Measurements from ENCODE around the gene NAP1L4.

NAP1L4 gene

GRCh38 chr11:2949920-2950319 lies 42.2 kb downstream of the NAP1L4 start:
- Histone ChIP-seq H3K9me2 (replicated peaks; ENCODE audit: insufficient read depth, low read length) (no peaks in the 10 kb centered on the region), H4K20me1 (ENCODE audit: insufficient read depth, low read length) (no peaks in the 10 kb centered on the region), H2AFZ (ENCODE audit: low read length) (no peak overlapping the region), H3F3A (ENCODE audit: insufficient read depth, low read length) (no peaks in the 10 kb centered on the region), H3K27me3 (replicated peaks; ENCODE audit: insufficient read depth, low read length) (no peaks in the 10 kb centered on the region), H3K9ac (ENCODE audit: low read length) (no peak overlapping the region), H3K4me1 (ENCODE audit: low read length) (no peaks in the 10 kb centered on the region), H3K4me2 (ENCODE audit: low read depth, low read length) (no peak overlapping the region), H3K36me3 (replicated peaks; ENCODE audit: insufficient read depth, low read length) (peaks cover 47% of the 10 kb centered on the region), H3K9me3 (replicated peaks; ENCODE audit: insufficient read depth, low read length) (no peaks in the 10 kb centered on the region), H3K27ac (ENCODE audit: low read length) (no peak overlapping the region), H3K79me2 (ENCODE audit: low read length) (peaks cover 16% of the 10 kb centered on the region; the same call in 1 of the 2 replicates), H3K4me3 (ENCODE audit: low read length) (no peak overlapping the region)
- no peak for DNase-seq
- no peak for TF ChIP-seq EZH2phosphoT487 (IDR thresholded peaks at IDR 0.05; ENCODE audit: low read length)
- no peak for TF ChIP-seq CTCF (IDR thresholded peaks at IDR 0.05; ENCODE audit: low read length)
- no peak for TF ChIP-seq EZH2 (optimal IDR thresholded peaks at IDR 0.05; ENCODE audit: low read depth, low read length)

GRCh38 chr11:2947744-2948143 lies 44.4 kb downstream of the NAP1L4 start:
- H3K79me2 ChIP-seq (ENCODE audit: low read length) = peaks cover 7% of the 10 kb centered on the region; the same call in 1 of the 2 replicates
- H3F3A ChIP-seq (ENCODE audit: insufficient read depth, low read length) = no peaks in the 10 kb centered on the region
- no peaks in the 10 kb centered on the region for H4K20me1 ChIP-seq (ENCODE audit: insufficient read depth, low read length)
- H3K4me2 ChIP-seq (ENCODE audit: low read depth, low read length) = no peak overlapping the region
- no peak overlapping the region for H3K27ac ChIP-seq (ENCODE audit: low read length)
- peaks cover 43% of the 10 kb centered on the region for H3K36me3 ChIP-seq (replicated peaks; ENCODE audit: insufficient read depth, low read length)
- no peaks in the 10 kb centered on the region for H3K27me3 ChIP-seq (replicated peaks; ENCODE audit: insufficient read depth, low read length)
- H3K9ac ChIP-seq (ENCODE audit: low read length) = no peak overlapping the region
- H3K9me3 ChIP-seq (replicated peaks; ENCODE audit: insufficient read depth, low read length) = no peaks in the 10 kb centered on the region
- no peak overlapping the region for H3K4me3 ChIP-seq (ENCODE audit: low read length)
- no peak overlapping the region for H2AFZ ChIP-seq (ENCODE audit: low read length)
- no peak for DNase-seq
- H3K9me2 ChIP-seq (replicated peaks; ENCODE audit: insufficient read depth, low read length) = no peaks in the 10 kb centered on the region
- H3K4me1 ChIP-seq (ENCODE audit: low read length) = no peaks in the 10 kb centered on the region
- TF ChIP-seq EZH2 (optimal IDR thresholded peaks at IDR 0.05; ENCODE audit: low read depth, low read length) (no peak), EZH2phosphoT487 (IDR thresholded peaks at IDR 0.05; ENCODE audit: low read length) (no peak), CTCF (IDR thresholded peaks at IDR 0.05; ENCODE audit: low read length) (no peak)

- H3F3A ChIP-seq (ENCODE audit: insufficient read depth, low read length) = no peaks in the 10 kb centered on the region
- H3K9me3 ChIP-seq (replicated peaks; ENCODE audit: insufficient read depth, low read length) = no peaks in the 10 kb centered on the region
- H3K27ac ChIP-seq (ENCODE audit: low read length) = no peak overlapping the region
- no peak for TF ChIP-seq EZH2phosphoT487 (IDR thresholded peaks at IDR 0.05; ENCODE audit: low read length)
- no peak for TF ChIP-seq CTCF (IDR thresholded peaks at IDR 0.05; ENCODE audit: low read length)
- TF ChIP-seq EZH2 (optimal IDR thresholded peaks at IDR 0.05; ENCODE audit: low read depth, low read length) = no peak
- no peak overlapping the region for H3K4me3 ChIP-seq (ENCODE audit: low read length)
- H3K27me3 ChIP-seq (replicated peaks; ENCODE audit: insufficient read depth, low read length) = no peaks in the 10 kb centered on the region
- no peak for DNase-seq
- H3K4me2 ChIP-seq (ENCODE audit: low read depth, low read length) = no peak overlapping the region
- H3K36me3 ChIP-seq (replicated peaks; ENCODE audit: insufficient read depth, low read length) = peaks cover 31% of the 10 kb centered on the region
- no peaks in the 10 kb centered on the region for H3K79me2 ChIP-seq (ENCODE audit: low read length)
- no peaks in the 10 kb centered on the region for H3K4me1 ChIP-seq (ENCODE audit: low read length)
- no peak overlapping the region for H3K9ac ChIP-seq (ENCODE audit: low read length)
- no peaks in the 10 kb centered on the region for H4K20me1 ChIP-seq (ENCODE audit: insufficient read depth, low read length)
- no peaks in the 10 kb centered on the region for H3K9me2 ChIP-seq (replicated peaks; ENCODE audit: insufficient read depth, low read length)
- H2AFZ ChIP-seq (ENCODE audit: low read length) = no peak overlapping the region
Measured at GRCh38 chr11:2945757-2946287, 46.3 kb downstream of the NAP1L4 start.
